ENCODE results near the gene MPZL1.

Gene MPZL1

DNA sequence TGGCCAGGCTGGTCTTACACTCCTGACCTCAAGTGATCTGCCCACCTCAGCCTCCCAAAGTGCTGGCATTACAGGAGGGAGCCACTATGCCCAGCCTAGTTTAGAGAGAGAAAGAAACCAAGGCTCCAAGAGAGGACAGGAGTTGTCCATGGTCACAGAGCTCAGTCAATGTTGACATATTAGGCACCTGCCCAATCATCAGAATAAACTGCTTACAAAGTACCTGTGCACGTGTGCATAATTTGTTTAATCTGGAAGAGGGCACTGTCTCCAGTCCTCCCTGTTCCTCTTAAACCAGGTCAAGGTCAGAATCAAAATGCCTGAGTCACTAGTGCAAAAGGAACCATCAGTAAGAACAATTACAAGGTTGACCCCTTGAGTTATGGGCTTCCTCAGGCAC, 20.3 kb upstream of the MPZL1 start:
- in situ Hi-C loops (cut with MboI; ENCODE audit: low pct_unique_long_range_greater_than_20kb, low sequenced_read_pairs, unreplicated experiment) = no loop called here
- DNase-seq (ENCODE audit: low spot score) = no peak
- TF ChIP-seq, protein P1, sequence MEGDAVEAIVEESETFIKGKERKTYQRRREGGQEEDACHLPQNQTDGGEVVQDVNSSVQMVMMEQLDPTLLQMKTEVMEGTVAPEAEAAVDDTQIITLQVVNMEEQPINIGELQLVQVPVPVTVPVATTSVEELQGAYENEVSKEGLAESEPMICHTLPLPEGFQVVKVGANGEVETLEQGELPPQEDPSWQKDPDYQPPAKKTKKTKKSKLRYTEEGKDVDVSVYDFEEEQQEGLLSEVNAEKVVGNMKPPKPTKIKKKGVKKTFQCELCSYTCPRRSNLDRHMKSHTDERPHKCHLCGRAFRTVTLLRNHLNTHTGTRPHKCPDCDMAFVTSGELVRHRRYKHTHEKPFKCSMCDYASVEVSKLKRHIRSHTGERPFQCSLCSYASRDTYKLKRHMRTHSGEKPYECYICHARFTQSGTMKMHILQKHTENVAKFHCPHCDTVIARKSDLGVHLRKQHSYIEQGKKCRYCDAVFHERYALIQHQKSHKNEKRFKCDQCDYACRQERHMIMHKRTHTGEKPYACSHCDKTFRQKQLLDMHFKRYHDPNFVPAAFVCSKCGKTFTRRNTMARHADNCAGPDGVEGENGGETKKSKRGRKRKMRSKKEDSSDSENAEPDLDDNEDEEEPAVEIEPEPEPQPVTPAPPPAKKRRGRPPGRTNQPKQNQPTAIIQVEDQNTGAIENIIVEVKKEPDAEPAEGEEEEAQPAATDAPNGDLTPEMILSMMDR (IDR thresholded peaks at IDR 0.05; ENCODE audit: extremely low read depth, insufficient read depth, missing control alignments) = no peak

DNA sequence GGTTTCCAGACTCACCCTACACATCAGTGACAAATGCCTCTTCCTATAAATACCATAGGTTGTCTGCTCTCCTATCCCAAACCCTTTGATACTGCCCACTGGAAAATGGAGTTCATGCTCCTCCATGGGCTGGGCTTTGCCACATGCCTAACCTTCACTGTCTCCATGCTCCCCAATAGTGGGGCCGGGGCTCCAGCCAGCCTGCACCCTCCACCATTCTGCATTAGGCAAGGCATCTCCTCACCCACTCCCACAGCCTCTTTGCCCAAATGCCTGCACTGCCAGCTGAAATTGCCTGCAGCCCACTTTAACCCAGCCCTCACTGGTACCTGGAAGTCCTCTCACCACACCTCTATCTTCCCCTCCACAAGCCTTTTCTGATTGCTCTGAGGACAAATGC, 18.2 kb upstream of the MPZL1 start:
- TF ChIP-seq, protein P1 (IDR thresholded peaks at IDR 0.05; ENCODE audit: extremely low read depth, insufficient read depth, missing control alignments) = no peak
- in situ Hi-C loops (cut with MboI; ENCODE audit: low pct_unique_long_range_greater_than_20kb, low sequenced_read_pairs, unreplicated experiment) = no loop called here
- DNase-seq (ENCODE audit: low spot score) = no peak

DNA sequence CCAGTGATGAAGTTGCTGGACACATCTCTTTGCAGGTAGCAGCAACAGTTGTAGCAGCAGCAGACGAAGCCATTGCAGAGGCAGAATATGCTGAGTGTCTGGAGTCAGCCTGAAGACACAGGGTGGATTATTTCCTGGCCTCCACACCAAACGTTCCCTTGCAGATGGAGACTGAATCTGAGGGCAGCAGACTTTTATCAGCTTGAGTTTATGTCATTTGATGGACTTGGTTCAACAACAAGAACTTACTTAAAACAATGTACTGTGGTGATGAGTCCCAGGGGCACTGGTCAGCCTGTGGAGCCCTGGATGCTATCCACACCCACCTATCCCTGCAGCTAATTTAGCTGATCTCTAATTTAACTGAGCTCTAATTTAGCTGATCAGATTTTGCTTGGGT, 17.1 kb upstream of the MPZL1 start:
- in situ Hi-C loops (cut with MboI; ENCODE audit: low pct_unique_long_range_greater_than_20kb, low sequenced_read_pairs, unreplicated experiment) = no loop called here
- DNase-seq (ENCODE audit: low spot score) = no peak
- TF ChIP-seq, protein P1 (IDR thresholded peaks at IDR 0.05; ENCODE audit: extremely low read depth, insufficient read depth, missing control alignments) = no peak

DNA sequence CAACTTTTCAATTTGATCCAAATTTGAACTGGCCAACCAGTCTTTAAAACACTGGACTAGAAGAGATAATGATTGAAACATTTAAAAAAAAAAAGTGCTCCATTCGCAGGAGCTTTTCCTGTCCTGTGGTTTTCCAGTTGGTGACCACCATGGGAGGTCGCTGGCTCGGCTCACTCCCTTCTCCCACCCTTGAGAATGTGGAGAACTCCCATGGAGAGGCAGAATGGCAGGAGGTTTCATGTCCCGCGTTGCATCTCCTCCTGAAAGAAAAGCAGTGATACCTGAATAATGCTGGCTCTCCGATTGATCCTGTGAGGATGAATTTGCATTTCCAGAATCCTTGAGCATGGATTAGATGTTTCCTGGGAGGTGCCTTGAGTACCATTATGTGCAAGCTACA, 16.5 kb upstream of the MPZL1 start:
- TF ChIP-seq, protein P1 (IDR thresholded peaks at IDR 0.05; ENCODE audit: extremely low read depth, insufficient read depth, missing control alignments) = no peak
- no peak for DNase-seq (ENCODE audit: low spot score)
- in situ Hi-C loops (cut with MboI; ENCODE audit: low pct_unique_long_range_greater_than_20kb, low sequenced_read_pairs, unreplicated experiment) = no loop called here

DNA sequence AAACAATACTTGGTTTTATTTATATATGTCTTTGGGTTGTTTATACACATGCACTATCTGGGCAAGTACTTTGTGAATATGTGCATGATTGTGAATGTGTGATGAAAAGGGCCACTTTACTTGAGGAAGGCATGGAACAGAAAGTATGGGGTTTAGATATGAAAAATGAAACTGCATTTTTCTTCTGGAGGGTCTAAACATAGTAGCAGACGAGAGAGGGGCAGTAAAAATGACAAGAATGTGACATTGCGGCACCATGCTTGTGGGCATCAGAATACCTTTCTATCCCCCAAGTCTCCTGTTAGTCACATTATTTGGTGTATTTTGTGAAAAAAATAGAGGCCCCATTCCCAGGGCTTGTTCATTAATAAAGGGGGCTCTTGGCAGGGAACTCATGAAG, 15.4 kb upstream of the MPZL1 start:
- no peak for DNase-seq (ENCODE audit: low spot score)
- TF ChIP-seq, protein P1 (IDR thresholded peaks at IDR 0.05; ENCODE audit: extremely low read depth, insufficient read depth, missing control alignments) = no peak
- in situ Hi-C loops (cut with MboI; ENCODE audit: low pct_unique_long_range_greater_than_20kb, low sequenced_read_pairs, unreplicated experiment) = no loop called here

DNA sequence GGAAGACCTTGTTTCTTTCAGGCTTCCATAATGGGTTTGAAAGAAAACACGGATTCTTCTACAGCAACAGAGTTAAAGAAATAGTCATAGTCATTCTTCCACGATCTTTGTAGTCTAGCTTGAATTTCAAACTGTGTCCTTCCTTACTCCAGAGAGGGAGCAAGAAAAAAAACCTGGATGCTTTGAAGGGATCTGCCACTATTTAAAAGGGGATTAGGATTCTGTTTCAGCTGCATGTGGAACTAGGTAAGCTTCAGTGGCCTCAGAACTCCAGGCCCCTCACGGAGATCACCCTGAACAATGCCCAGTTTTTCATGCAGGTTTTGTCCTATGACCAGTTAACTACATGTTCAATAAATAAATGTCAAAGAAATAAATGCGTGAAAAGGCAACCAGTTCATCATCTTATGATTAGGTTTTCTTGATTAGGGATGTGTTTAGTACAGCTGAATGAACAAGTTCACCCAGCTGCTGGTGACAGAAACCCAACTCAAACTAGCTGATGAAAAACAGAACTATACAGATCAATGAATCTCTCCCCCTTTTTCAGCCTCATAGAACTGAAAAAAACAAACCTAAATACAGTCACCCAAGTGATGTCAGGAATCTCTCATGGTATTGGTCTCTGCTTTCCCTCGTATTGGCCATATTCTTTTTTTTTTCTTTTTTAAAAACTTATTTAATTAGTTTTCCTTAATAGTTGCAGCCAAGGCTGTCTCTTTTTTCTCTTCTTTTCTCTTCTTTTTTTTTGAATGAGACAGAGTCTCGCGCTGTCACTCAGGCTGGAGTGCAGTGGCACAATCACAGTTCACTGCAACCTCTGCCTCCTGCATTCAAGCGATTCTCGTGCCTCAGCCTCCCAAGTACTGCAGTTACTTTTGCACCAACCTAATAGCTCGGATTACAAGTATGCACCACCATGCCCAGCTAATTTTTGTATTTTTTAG, 14.6 kb upstream of the MPZL1 start:
- TF ChIP-seq, protein P1 (IDR thresholded peaks at IDR 0.05; ENCODE audit: extremely low read depth, insufficient read depth, missing control alignments) = no peak
- in situ Hi-C loops (cut with MboI; ENCODE audit: low pct_unique_long_range_greater_than_20kb, low sequenced_read_pairs, unreplicated experiment) = no loop called here
- no peak for DNase-seq (ENCODE audit: low spot score)
